ENCODE data around the gene SRPK2. TPM values are rescaled to one million over a fixed set of nuclear protein-coding genes. Genes with fewer than 3 reads are reported as not detected.
"Not testable (repeated sequence)": the region's sequence is repeated elsewhere in the genome, so short reads cannot be mapped to it uniquely, and the experiment has no call there.

Gene SRPK2
- polyA plus RNA-seq, 1 donor, result 58.7 TPM

GRCh38 chr7:105377903-105378302 is 10.8 kb downstream of the SRPK2 start:
- DNase-seq, result no peak

- no peak for DNase-seq
These were observed 11.7 kb downstream of the SRPK2 start for GRCh38 chr7:105376908-105377533.

- DNase-seq, result no peak
These were observed 18.8 kb downstream of the SRPK2 start for GRCh38 chr7:105369944-105370343.

- DNase-seq, result no peak
These were observed 21.3 kb downstream of the SRPK2 start for GRCh38 chr7:105367458-105367857.

DNA sequence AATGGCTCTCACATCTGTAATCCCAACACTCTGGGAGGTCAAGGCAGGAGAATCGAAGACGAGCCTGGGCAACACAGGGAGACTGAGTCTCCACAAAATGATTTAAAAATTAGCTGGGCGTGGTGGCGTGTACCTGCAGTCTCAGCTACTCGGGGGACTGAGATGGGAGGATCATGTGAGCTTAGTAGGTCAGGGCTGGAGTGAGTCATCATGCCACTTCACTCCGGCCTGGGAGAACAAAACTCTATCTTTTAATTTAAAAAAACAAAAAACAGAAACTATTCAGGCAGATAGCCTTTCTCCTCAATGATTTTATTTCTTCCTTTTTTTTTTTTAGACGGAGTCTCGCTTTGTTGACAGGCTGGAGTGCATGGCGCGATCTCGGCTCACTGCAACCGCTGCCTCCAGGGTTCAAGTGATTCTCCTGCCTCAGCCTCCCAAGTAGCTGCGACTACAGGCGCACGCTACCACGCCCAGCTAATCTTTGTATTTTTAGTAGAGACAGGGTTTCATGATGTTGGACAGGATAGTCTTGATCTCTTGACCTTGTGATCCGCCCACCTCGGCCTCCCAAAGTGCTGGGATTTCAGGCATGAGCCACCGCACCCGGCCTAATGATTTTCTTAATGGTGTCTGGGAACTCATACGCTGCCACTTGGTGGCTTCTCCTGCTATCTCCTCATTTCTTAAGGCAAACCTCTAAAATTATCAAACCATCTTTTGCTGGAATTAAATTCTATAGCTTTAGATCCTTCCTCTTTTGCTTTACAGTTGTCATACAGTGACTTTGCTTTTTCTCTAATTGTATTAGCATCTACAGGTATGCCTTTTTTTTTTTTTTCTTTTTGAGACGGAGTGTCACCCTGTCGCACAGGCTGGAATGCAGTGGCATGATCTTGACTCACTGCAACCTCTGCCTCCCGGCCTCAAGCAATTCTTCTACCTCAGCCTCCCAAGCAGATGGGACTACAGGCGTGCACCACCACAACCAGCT is 22.9 kb downstream of the SRPK2 start:
- DNase-seq, result no peak

GRCh38 chr7:105364684-105365083 is 24.0 kb downstream of the SRPK2 start:
- DNase-seq, result no peak

DNA sequence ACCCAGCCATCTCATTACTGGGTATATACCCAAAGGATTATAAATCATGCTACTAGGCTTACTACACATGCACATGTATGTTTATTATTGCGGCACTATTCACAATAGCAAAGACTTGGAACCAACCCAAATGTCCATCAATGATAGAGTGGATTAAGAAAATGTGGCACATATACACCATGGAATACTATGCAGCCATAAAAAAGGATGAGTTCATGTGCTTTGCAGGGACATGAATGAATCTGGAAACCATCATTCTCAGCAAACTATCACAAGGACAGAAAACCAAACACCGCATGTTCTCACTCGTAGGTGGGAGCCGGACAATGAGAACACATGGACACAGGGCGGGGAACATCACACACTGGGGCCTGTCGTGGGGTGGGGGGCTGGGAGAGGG is 25.1 kb downstream of the SRPK2 start:
- DNase-seq, result not testable (repeated sequence)

DNA sequence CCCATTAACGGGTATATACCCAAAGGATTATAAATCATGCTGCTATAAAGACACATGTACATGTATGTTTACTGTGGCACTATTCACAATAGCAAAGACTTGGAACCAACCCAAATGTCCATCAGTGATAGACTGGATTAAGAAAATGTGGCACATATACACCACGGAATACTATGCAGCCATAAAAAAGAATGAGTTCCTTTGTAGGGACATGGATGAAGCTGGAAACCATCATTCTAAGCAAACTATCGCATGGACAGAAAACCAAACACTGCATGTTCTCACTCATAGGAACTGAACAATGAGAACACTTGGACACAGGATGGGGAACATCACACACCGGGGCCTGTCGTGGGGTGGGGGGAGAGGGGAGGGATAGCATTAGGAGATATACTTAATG is 26.0 kb downstream of the SRPK2 start:
- DNase-seq, result not testable (repeated sequence)

DNA sequence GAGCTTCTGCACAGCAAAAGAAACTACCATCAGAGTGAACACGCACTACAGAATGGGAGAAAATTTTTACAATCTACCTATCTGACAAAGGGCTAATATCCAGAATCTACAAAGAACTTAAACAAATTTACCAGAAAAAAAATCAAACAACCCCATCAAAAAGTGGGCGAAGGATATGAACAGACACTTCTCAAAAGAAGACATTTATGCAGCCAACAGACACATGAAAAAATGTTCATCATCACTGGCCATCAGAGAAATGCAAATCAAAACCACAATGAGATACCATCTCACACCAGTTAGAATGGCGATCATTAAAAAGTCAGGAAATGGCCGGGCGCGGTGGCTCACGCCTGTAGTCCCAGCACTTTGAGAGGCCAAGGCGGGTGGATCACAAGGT is 26.7 kb downstream of the SRPK2 start:
- not testable (repeated sequence) for DNase-seq

DNA sequence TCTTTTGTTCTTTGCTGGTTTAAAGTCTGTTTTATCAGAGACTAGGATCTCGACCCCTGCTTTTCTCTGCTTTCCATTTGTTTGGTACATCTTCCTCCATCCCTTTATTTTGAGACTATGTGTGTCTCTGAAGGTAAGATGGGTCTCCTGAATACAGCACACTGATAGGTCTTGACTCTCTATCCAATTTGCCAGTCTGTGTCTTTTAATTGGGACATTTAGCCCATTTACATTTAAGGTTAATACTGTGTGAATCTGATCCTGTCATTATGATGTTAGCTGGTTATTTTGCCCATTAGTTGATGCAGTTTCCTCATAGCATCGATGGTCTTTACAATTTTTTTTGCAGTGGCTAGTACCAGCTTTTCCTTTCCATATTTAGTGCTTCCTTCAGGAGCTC is 28.6 kb downstream of the SRPK2 start:
- DNase-seq, result not testable (repeated sequence)

- no peak for DNase-seq
These were observed 33.0 kb downstream of the SRPK2 start for GRCh38 chr7:105355701-105356100.

DNA sequence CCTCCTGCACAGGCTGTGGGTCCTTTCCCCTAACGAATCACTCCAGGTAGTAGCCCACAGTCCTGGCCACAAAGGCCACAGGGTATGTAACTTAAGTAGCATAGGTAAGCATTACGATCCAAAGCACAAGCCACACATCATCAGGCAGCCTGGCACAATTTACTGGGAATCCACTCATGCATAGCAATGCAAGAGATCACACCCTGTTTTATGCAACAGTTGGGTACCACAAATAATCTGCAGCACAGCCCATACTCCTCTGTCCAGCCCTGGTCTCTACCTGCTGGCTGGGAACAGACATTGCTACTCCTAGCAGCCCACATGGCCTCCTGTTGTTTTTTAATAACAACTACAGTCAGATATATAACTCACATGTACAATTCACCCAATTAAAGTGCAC is 34.3 kb downstream of the SRPK2 start:
- no peak for DNase-seq

- no peak for DNase-seq
These were observed 34.9 kb downstream of the SRPK2 start for GRCh38 chr7:105353752-105354328.

DNA sequence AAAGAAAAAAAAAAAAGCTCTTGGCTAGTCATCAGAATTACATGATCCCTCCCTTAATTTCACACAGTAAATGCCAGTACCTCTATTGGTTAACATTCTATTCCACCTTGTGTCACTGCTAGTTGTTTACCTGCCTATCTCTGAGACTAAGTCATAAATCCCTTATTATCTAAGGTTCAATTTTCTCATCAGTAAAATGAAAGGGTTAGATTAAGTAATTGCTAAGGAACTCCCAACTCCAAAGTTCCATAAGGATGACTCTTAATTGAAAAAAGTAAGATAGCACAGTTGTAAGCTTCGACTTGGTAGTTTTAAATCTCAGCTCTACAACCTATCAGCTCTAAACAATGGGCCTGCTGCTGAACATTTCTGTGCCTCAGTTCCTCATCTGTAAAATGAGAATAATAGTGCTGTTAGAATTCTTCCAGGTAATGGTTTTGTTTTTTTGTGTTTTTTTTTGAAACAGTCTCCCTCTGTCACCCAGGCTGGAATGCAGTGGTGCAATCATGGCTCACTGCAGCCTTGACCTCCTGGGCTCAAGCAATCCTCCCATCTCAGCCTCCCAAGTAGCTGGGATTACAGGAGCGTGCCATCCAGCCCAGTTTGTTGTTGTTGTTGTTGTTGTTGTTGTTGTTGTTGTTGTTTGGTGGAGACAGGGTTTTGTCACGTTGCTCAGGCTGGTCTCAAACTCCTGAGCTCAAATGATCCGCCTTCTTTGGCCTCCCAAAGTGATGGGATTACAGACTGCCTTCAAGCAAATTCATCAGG is 35.6 kb downstream of the SRPK2 start:
- DNase-seq, result no peak

- DNase-seq, result no peak
These were observed 36.6 kb downstream of the SRPK2 start for GRCh38 chr7:105352018-105352612.

GRCh38 chr7:105350906-105351305 is 37.8 kb downstream of the SRPK2 start:
- no peak for DNase-seq

DNA sequence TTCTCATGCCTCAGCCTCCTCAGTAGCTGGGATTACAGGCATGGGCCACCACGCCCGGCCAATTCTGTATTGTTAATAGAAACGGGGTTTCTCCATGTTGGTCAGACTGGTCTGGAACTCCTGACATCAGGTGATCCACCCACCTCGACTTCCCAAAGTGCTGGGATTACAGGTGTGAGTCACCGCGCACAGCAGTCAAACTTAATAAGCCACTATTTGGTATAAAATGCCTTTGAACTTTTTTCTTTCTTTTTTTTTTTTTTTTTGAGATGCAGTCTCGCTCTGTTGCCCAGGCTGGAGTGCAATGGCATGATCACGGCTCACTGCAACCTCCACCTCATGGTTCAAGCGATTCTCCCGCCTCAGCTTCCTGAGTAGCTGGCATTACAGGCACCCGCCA is 40.5 kb downstream of the SRPK2 start:
- DNase-seq, result not testable (repeated sequence)

- DNase-seq, result no peak
These were observed 42.0 kb downstream of the SRPK2 start for GRCh38 chr7:105346593-105347322.

- no peak for DNase-seq
These were observed 42.6 kb downstream of the SRPK2 start for GRCh38 chr7:105346138-105346537.

- no peak for DNase-seq
These were observed 43.0 kb downstream of the SRPK2 start for GRCh38 chr7:105345725-105346124.

- no peak for DNase-seq
These were observed 43.7 kb downstream of the SRPK2 start for GRCh38 chr7:105345003-105345402.
